Endodermal cell (in vitro differentiated cells): ENCODE measurements around the gene CRELD2. TPM values are rescaled to one million over a fixed set of nuclear protein-coding genes. Genes with fewer than 3 reads are reported as not detected.
A peak's percentile ranks its signal among the peaks of the same experiment; 100 is the strongest.

Experiments used
- DNase-seq: peaks from one replicate; pipeline ENCODE4 v3.0.0-alpha.2; 2017
- H3K27ac ChIP-seq: 2 replicates; pipeline ENCODE4 v1.5.1; 2013; ENCODE audit warnings: mild to moderate bottlenecking, low read depth, low read length, moderate library complexity
- H3K27me3 ChIP-seq: 2 replicates; pipeline ENCODE4 v1.6.1; 2013; ENCODE audit warnings: mild to moderate bottlenecking, low read length, moderate library complexity; ENCODE audit not compliant: insufficient read depth, control insufficient read depth, poor library complexity, severe bottlenecking
- H3K36me3 ChIP-seq: 2 replicates; pipeline ENCODE4 v1.7.0; 2013; ENCODE audit warnings: mild to moderate bottlenecking, low read length, moderate library complexity; ENCODE audit not compliant: control insufficient read depth, insufficient read depth
- H3K4me1 ChIP-seq: one replicate; pipeline ENCODE4 v1.7.0; 2013; ENCODE audit warnings: low read length; ENCODE audit not compliant: control insufficient read depth, insufficient read depth
- H3K4me3 ChIP-seq: 2 replicates; pipeline ENCODE4 v1.5.1; 2013; ENCODE audit warnings: mild to moderate bottlenecking, low read length, moderate library complexity
- H3K9ac ChIP-seq: 2 replicates; pipeline ENCODE4 v1.6.1; 2013; ENCODE audit warnings: mild to moderate bottlenecking, low read length, moderate library complexity; ENCODE audit not compliant: poor library complexity, severe bottlenecking; ENCODE audit errors: extremely low read depth
- H3K9me3 ChIP-seq: 2 replicates; pipeline ENCODE4 v1.6.1; 2013; ENCODE audit warnings: mild to moderate bottlenecking, low read length, moderate library complexity; ENCODE audit not compliant: control insufficient read depth
- H3K27ac Mint-ChIP-seq: 2 replicates; pipeline ENCODE4 v1.8.0; 2020; ENCODE audit warnings: mixed read lengths
- H3K27me3 Mint-ChIP-seq: 2 replicates; pipeline ENCODE4 v1.8.0; 2021; ENCODE audit warnings: mild to moderate bottlenecking, mixed read lengths; ENCODE audit not compliant: insufficient read depth
- H3K36me3 Mint-ChIP-seq: 2 replicates; pipeline ENCODE4 v1.8.0; 2020; ENCODE audit warnings: low read depth, mixed read lengths
- H3K4me1 Mint-ChIP-seq: 2 replicates; pipeline ENCODE4 v1.8.0; 2020; ENCODE audit warnings: mixed read lengths
- H3K4me3 Mint-ChIP-seq: 2 replicates; pipeline ENCODE4 v1.8.0; 2020; ENCODE audit warnings: mild to moderate bottlenecking, moderate library complexity, mixed read lengths
- H3K9me3 Mint-ChIP-seq: 2 replicates; pipeline ENCODE4 v1.8.0; 2020; ENCODE audit warnings: mild to moderate bottlenecking, mixed read lengths
- WGBS, 2 experiments: methylation state at CpG; one replicate each; pipeline versions ENCODE4 v1.1.5 to v1.1.7; 2013; ENCODE audit warnings: missing lambda C conversion rate in 2 of 2, mixed read lengths in 1 of 2; ENCODE audit not compliant: insufficient coverage in 1 of 2, insufficient read length in 1 of 2; 5-methylcytosine and 5-hydroxymethylcytosine counted together
- total RNA-seq, 2 donors: library from RNA; stranded (reverse); fragmentation: NEBNext Ultra II Directional in 1 of 2; extraction: Animal tissue kit (Norgen Biotek cat#: 25700) in 1 of 2; gene quantifications; 2 replicates in 1 of 2; 3 replicates in 1 of 2; pipeline ENCODE4 v1.2.1, GENCODE V29; 2021
- TF ChIP-seq, protein P1 (sequence below): fragments of 200-600 bp; sonication (generic); conservative IDR thresholded peaks from 2 replicates; pipeline ENCODE4 v1.5.0; 2021; ENCODE audit warnings: antibody characterized with exemption, mild to moderate bottlenecking

The CRELD2 gene
- total RNA-seq, 2 donors from 2014 or later, result 39.8 to 62.9 TPM

DNA sequence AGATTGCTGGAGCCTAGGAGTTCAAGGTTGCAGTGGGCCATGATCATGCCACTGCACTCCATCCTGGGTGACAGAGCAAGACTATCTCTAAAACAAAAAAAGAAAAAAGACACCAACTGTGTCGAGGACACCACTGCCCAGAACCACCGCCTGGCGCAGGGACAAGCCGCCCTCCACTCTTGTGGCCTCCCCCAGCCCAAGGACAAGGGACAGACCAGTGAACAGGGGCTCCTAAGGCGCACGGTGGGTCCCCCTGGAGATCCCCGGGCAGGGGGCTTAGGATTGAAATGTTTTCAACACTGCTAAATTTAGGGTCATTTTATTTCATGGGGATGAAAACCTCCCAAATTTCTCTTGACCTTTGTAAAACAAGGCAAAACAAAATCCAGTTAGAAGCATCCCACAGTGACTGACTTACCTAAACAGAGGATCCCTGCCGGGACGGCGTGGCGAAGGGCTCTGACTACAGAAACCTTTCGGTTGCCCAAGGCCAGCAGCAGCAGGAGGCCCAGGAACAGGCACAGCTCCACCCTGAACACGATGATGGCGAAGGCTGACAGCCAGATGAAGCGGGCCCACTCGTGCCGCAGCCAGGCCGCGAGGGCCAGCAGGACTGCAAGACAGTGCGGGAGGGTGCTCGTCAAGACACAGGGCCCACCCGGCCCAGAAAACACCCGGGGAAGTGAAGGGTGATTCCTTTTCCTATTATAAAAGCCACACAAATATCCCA, 8.8 kb upstream of the CRELD2 start:
- TF ChIP-seq, protein P1, sequence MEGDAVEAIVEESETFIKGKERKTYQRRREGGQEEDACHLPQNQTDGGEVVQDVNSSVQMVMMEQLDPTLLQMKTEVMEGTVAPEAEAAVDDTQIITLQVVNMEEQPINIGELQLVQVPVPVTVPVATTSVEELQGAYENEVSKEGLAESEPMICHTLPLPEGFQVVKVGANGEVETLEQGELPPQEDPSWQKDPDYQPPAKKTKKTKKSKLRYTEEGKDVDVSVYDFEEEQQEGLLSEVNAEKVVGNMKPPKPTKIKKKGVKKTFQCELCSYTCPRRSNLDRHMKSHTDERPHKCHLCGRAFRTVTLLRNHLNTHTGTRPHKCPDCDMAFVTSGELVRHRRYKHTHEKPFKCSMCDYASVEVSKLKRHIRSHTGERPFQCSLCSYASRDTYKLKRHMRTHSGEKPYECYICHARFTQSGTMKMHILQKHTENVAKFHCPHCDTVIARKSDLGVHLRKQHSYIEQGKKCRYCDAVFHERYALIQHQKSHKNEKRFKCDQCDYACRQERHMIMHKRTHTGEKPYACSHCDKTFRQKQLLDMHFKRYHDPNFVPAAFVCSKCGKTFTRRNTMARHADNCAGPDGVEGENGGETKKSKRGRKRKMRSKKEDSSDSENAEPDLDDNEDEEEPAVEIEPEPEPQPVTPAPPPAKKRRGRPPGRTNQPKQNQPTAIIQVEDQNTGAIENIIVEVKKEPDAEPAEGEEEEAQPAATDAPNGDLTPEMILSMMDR, result no peak
- H3K4me3 Mint-ChIP-seq, result no peak overlapping the region
- H3K27ac ChIP-seq, result no peak overlapping the region
- H3K4me3 ChIP-seq, result no peak overlapping the region
- no peak overlapping the region for H3K9ac ChIP-seq
- H3K36me3 Mint-ChIP-seq, result peaks cover 40% of the 10 kb centered on the region
- no peaks in the 10 kb centered on the region for H3K4me1 Mint-ChIP-seq
- no peaks in the 10 kb centered on the region for H3K4me1 ChIP-seq
- no peak overlapping the region for H3K27ac Mint-ChIP-seq
- H3K9me3 ChIP-seq, result no peaks in the 10 kb centered on the region
- H3K27me3 ChIP-seq, result no peaks in the 10 kb centered on the region
- H3K9me3 Mint-ChIP-seq, result no peaks in the 10 kb centered on the region
- peaks cover 19% of the 10 kb centered on the region for H3K36me3 ChIP-seq
- H3K27me3 Mint-ChIP-seq, result no peaks in the 10 kb centered on the region
- 93 to 95% methylated on average over 19 to 23 of the region's 23 CpGs for WGBS, 2 experiments
- DNase-seq, result peak; percentile 35

DNA sequence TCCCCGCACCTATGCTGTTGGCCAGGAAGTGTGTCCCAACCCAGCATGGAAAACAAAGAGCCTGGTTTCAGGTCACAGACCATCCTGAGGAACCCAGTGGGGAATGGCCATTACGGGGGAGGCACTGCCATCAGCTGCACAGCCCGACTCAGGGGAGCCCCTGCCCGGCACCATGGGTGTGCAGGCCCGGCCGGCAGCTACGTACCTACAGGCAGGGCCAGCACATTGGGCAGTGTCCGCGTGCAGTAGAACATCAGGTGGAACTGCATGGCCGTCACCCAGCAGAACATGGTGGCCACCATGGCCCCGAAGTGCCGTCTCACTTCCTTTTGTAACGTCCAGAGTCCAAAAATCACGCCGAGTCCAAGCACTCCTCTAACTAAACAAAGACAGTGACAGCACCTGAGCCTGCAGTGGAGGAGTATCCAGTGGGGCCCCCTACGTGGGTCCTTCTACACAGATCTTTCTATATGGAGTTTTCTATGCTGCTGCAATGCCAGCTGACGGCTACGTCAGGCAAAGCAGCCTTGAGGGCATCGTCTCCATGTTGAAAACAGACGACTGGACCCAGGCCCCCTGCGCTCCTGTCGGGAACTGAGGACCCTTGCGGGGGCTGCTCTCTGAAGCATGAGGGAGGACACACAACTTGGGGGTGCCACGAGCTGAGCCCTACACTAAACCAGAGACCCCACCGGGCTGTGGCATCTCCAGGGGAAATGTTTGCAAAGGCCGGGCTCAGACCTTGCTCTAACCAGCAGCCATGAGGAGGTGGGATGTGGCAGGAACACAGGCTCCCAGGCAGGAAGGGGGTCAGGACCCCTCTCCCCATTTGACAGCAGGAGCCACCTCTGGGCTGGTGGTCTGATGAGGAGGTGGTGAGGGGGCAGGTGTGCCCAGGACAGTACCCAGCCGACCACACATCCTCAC, 7.9 kb upstream of the CRELD2 start:
- Histone ChIP-seq H3K4me1 (no peaks in the 10 kb centered on the region), H3K27ac (no peak overlapping the region), H3K36me3 (peaks cover 19% of the 10 kb centered on the region), H3K4me3 (no peak overlapping the region), H3K27me3 (no peaks in the 10 kb centered on the region), H3K9ac (no peak overlapping the region), H3K9me3 (no peaks in the 10 kb centered on the region)
- Mint-ChIP-seq H3K27ac (no peak overlapping the region), H3K4me3 (no peak overlapping the region), H3K27me3 (no peaks in the 10 kb centered on the region), H3K36me3 (peaks cover 35% of the 10 kb centered on the region), H3K9me3 (no peaks in the 10 kb centered on the region), H3K4me1 (no peaks in the 10 kb centered on the region)
- no peak for DNase-seq
- TF ChIP-seq, protein P1, result no peak
- WGBS, 2 experiments, result 94 to 95% methylated on average over 23 to 27 of the region's 27 CpGs

DNA sequence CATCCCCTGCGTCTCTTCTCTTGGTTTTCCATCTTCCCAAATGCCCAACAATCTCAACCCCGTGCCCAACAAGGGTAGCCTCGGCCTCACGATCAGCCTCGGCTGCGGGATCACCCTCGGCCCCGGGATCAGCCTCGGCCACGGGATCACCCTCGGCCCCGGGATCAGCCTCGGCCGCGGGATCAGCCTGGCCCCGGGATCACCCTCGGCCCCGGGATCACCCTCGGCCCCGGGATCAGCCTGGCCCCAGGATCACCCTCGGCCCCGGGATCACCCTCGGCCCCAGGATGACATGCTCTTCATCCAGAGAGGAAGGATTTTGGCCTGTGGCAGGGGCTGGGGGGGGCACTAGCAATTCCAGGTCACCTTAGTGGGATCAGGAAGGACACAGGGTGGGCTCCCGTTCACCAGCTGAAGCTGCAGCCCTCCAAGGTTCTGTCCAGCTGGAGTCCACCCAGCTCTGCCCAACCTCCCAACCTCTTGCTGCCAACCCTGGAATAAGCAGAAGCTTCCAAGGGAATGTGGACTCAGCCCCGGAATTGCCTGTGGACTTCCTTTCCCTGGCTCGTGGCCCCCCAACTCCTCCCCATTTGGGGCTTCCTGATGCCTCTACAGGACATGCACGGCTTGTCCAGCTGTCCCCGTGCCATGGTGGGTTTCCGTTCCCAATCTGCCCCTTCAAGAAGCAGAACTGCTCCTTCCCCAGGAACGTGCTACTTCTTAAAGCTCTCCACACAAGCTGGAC, 6.4 kb upstream of the CRELD2 start:
- H3K27me3 ChIP-seq, result no peaks in the 10 kb centered on the region
- H3K9ac ChIP-seq, result no peak overlapping the region
- no peak overlapping the region for H3K27ac Mint-ChIP-seq
- peaks cover 2% of the 10 kb centered on the region for H3K4me1 Mint-ChIP-seq
- no peaks in the 10 kb centered on the region for H3K9me3 Mint-ChIP-seq
- no peak overlapping the region for H3K4me3 ChIP-seq
- peaks cover 19% of the 10 kb centered on the region for H3K36me3 ChIP-seq
- H3K4me3 Mint-ChIP-seq, result no peak overlapping the region
- H3K27me3 Mint-ChIP-seq, result no peaks in the 10 kb centered on the region
- DNase-seq, result no peak
- peaks cover 31% of the 10 kb centered on the region for H3K36me3 Mint-ChIP-seq
- TF ChIP-seq, protein P1, result no peak
- H3K4me1 ChIP-seq, result no peaks in the 10 kb centered on the region
- H3K9me3 ChIP-seq, result no peaks in the 10 kb centered on the region
- 92 to 93% methylated on average over 6 to 30 of the region's 30 CpGs for WGBS, 2 experiments
- H3K27ac ChIP-seq, result no peak overlapping the region
